Measurements from ENCODE around the gene KCNJ14. TPM values are rescaled to one million over a fixed set of nuclear protein-coding genes. Genes with fewer than 3 reads are reported as not detected.

The KCNJ14 gene
- total RNA-seq, 4 donors from 2014 or later, result 4.2 to 4.7 (median 4.6) TPM

DNA sequence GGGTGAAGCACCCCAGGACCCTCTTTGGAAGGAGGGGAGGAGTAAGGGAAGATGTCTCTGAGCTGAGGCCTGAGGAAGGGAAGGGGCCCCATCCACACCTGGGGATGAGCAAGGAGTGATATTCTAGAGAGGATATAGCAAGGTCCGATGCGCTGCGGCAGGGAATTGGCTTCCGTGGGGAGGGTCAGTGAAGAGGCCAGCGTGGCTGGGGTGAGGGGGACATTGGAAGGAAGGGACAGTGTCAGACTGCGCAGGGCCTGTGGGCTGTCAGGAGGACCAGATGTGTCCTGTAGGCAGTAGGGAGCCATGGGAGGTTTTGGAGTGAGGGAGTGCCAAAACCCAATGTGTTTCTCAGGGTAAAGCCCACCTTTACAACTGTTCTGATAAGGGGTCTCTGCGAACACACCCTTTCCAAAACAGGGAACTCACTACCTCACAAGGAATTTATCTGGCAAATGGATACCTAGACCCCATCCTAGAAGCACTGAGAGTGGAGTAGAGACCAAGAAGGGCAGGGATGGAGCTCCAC is 52.6 kb downstream of the KCNJ14 start:
- Histone ChIP-seq H3K27ac (no peak overlapping the region), H3K36me3 (no peaks in the 10 kb centered on the region), H3K9me3 (no peaks in the 10 kb centered on the region), H3K4me3 (no peak overlapping the region), H3K4me1 (peaks cover 12% of the 10 kb centered on the region), H3K27me3 (peaks cover 27% of the 10 kb centered on the region)
- no peak for DNase-seq (ENCODE audit: low spot score in 2 of 2)
- WGBS, result 85% methylated on average over 7 of the region's 7 CpGs
- TF ChIP-seq POLR2A (IDR thresholded peaks at IDR 0.05), result no peak
- no peak for TF ChIP-seq EP300 (IDR thresholded peaks at IDR 0.05)
- no peak for TF ChIP-seq POLR2AphosphoS5 (IDR thresholded peaks at IDR 0.05)
- TF ChIP-seq, protein P1, sequence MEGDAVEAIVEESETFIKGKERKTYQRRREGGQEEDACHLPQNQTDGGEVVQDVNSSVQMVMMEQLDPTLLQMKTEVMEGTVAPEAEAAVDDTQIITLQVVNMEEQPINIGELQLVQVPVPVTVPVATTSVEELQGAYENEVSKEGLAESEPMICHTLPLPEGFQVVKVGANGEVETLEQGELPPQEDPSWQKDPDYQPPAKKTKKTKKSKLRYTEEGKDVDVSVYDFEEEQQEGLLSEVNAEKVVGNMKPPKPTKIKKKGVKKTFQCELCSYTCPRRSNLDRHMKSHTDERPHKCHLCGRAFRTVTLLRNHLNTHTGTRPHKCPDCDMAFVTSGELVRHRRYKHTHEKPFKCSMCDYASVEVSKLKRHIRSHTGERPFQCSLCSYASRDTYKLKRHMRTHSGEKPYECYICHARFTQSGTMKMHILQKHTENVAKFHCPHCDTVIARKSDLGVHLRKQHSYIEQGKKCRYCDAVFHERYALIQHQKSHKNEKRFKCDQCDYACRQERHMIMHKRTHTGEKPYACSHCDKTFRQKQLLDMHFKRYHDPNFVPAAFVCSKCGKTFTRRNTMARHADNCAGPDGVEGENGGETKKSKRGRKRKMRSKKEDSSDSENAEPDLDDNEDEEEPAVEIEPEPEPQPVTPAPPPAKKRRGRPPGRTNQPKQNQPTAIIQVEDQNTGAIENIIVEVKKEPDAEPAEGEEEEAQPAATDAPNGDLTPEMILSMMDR (IDR thresholded peaks at IDR 0.05), result no peak

DNA sequence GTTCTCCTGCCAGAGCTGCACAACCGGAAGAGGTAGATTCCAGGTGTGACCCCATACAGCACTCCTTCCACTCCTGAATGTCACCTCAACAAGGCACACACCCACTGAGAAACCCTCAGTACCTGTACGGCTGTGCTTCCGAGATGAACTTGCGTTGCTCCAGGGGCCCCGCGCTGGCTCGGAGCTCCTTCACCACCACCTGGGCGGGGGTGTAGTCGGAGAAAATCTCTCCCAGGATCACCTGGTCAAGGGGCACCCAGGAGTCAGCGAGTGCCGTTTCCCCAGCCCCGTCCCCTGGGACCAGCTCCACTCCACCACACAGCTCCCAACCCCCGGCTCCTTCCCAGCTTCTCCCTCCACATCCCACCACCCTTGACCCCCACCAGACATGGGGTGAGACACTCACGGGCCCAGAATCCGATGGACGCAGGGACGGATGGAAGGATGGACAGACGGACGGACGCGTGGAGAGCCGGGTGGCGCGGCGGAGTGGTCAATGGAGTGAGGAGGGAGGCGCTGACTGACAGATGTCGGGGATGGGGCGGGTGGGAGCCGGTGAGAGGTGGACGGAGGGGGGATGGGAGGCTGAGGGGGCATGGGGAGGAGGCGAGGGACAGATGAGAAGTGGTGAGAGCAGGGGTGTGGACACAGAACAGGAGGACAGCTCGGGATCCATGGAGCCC is 53.5 kb downstream of the KCNJ14 start:
- 81% methylated on average over 31 of the region's 32 CpGs for WGBS
- H3K9me3 ChIP-seq, result no peaks in the 10 kb centered on the region
- peaks cover 36% of the 10 kb centered on the region for H3K27me3 ChIP-seq
- no peak overlapping the region for H3K4me3 ChIP-seq
- TF ChIP-seq, protein P1 (IDR thresholded peaks at IDR 0.05), result no peak
- TF ChIP-seq POLR2AphosphoS5 (IDR thresholded peaks at IDR 0.05), result no peak
- TF ChIP-seq POLR2A (IDR thresholded peaks at IDR 0.05), result no peak
- TF ChIP-seq EP300 (IDR thresholded peaks at IDR 0.05), result no peak
- H3K4me1 ChIP-seq, result peaks cover 21% of the 10 kb centered on the region
- no peaks in the 10 kb centered on the region for H3K36me3 ChIP-seq
- H3K27ac ChIP-seq, result no peak overlapping the region
- no peak for DNase-seq (ENCODE audit: low spot score in 2 of 2)

DNA sequence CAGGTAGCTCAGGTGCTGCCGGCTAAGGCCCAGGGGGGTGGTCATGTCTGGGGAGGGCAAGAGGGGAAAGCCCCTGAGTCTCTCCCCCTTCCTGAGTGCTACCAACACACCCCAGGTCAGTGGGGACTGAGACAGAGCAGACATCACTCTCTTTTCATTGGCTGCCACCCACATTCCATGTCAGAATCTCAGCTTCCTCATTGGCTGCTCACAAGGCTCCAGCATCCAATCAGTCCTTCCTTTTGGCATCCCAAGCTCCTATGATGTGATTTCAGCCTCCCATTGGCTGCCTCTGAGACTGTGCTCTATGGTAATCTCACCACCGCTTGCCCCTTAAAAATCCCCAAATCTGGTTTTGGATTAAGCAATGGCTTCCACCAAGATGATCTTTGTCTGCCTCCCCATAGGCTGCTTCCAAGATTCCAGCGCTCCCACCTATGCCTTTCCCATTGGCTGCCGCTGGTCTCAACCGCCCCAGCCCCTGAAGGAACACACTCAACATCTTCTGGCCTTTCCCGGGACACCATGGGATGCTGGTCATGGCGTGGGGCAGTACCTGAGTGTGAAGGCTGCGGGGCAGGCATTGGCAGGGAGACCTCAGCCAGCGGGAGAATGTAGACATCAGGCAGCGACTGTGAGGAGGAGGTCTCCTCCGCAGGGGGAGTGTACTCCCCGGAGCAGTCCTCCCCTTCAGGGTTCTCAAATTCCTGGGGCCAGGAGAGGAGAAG is 54.3 kb downstream of the KCNJ14 start:
- TF ChIP-seq, protein P1 (IDR thresholded peaks at IDR 0.05), result no peak
- TF ChIP-seq EP300 (IDR thresholded peaks at IDR 0.05) (no peak), POLR2AphosphoS5 (IDR thresholded peaks at IDR 0.05) (no peak), POLR2A (IDR thresholded peaks at IDR 0.05) (no peak)
- Histone ChIP-seq H3K9me3 (no peaks in the 10 kb centered on the region), H3K4me1 (peaks cover 22% of the 10 kb centered on the region), H3K27me3 (peaks cover 36% of the 10 kb centered on the region), H3K4me3 (no peak overlapping the region), H3K36me3 (no peaks in the 10 kb centered on the region), H3K27ac (no peak overlapping the region)
- WGBS, result 86% methylated on average over 9 of the region's 12 CpGs
- no peak for DNase-seq (ENCODE audit: low spot score in 2 of 2)

DNA sequence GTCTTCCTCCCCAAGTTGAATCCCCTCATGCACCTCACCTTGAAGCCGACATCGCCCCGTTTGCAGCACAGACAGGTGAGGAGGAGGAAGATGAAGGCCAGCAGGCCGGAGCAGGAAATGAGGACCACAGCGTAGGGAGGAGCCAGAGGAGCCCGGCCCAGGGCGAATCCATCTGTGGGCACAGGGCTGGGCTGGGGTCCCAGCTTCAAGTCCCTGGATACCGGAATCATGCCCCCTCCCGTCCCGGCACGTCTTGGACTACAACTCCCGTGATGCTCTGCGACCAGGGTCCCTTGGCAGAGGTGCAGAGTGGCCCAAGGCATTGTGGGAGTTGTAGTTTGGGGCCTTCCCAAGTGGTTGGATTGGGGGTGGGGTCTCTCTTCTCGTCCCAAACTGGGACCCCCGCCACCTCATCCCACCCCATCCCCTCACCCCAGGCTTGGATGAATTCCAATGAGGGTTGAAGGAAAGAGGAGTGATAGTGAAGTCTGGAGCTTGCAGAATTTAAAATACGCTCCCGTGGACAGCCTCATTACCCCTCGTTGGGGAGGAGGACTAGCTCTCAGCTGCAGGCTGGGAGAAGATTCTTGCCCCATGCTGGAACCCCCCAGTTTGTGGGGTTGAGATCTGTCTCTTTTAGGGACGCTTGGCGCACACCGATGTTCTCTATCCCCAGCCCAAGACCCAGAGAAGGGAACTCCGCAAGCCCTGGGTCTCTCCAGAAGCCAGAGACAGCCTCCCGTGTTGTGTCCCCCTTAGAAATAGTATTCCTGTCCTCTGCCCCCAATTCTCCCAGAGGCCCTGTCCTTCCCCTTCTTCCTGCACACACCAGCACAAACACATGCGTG is 55.3 kb downstream of the KCNJ14 start:
- Histone ChIP-seq H3K27ac (no peak overlapping the region), H3K36me3 (no peaks in the 10 kb centered on the region), H3K4me3 (peak overlapping the region; percentile 5), H3K9me3 (no peaks in the 10 kb centered on the region), H3K4me1 (peaks cover 22% of the 10 kb centered on the region), H3K27me3 (peaks cover 36% of the 10 kb centered on the region)
- no peak for TF ChIP-seq EP300 (IDR thresholded peaks at IDR 0.05)
- TF ChIP-seq, protein P1 (IDR thresholded peaks at IDR 0.05), result no peak
- TF ChIP-seq POLR2AphosphoS5 (IDR thresholded peaks at IDR 0.05), result no peak
- 23% methylated on average over 15 of the region's 24 CpGs for WGBS
- DNase-seq (ENCODE audit: low spot score in 2 of 2), result no peak
